NCI-H187 (cell line): ENCODE data around the gene CNTN4.
"Not testable (repeated sequence)": the region's sequence is repeated elsewhere in the genome, so short reads cannot be mapped to it uniquely, and the experiment has no call there.

ENCODE experiments used
- DNase-seq, 2 experiments: peaks; one replicate each; lab custom pipeline; 2025; lab: John Stamatoyannopoulos, UW

Gene CNTN4

GRCh38 chr3:2517500-2518172, 419.0 kb downstream of the CNTN4 start:
- no peak for DNase-seq

- DNase-seq = no peak
These were observed 424.7 kb downstream of the CNTN4 start for GRCh38 chr3:2523281-2523836.

GRCh38 chr3:2525968-2526367, 427.3 kb downstream of the CNTN4 start:
- no peak for DNase-seq

- no peak for DNase-seq
These were observed 428.3 kb downstream of the CNTN4 start for GRCh38 chr3:2526926-2527325.

GRCh38 chr3:2527328-2527727, 428.7 kb downstream of the CNTN4 start:
- not testable (repeated sequence) for DNase-seq

DNA sequence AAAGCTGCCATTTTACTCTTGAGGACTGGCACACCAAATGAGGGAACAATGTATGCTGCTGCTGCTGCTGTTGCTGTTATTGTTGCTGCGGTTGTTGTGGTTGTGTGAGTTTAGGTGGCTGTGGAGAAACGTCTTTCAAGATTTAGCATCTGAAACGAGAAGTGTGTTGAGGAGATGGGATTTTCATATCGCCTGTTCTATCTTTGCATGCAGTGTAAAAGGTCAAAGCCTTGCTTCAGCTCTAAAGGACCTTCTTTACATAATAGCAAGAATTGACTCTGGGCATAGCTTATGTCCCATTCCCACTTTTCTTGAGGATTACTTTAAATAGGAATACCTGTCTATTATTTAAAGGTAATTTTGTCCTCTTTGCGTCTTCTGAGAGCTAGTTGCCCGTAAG, 436.1 kb downstream of the CNTN4 start:
- not testable (repeated sequence) for DNase-seq

DNA sequence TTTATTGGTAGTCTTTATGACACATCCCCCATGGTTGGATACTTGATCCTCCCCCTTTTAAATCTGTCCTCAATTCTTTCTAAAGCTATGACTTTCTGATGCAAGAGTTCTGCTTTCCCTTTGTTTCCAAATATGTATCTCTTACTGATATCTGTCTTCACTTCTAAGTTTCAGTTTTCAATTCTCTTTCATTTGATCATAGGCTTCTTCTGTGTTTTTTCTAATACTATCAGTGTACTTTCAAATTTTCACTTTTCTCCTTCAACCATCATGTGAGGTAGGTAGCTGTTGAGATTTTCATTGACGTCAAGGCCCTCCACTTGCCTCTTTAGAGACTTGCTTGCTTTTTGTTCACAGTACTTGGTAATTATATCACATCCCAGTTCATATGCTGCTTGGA, 436.5 kb downstream of the CNTN4 start:
- no peak for DNase-seq

DNA sequence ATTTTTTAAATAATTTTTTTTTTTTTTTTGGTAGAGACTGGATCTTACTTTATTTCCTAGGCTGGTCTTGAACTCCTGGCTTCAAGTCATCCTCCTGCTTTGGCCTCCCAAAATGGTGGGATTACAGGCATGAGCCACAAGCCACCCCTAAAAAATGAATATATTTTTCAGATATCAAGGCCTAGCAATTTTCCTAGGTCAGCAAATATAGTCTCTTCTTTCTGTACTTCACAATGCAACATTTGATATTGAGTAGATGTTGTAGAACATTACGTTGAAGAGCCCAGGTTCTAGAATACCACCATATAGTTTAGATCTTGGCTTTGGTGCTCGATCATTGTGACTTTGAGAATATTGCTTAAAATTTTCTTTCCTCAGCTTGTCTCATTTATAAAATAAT, 437.9 kb downstream of the CNTN4 start:
- DNase-seq = no peak

DNA sequence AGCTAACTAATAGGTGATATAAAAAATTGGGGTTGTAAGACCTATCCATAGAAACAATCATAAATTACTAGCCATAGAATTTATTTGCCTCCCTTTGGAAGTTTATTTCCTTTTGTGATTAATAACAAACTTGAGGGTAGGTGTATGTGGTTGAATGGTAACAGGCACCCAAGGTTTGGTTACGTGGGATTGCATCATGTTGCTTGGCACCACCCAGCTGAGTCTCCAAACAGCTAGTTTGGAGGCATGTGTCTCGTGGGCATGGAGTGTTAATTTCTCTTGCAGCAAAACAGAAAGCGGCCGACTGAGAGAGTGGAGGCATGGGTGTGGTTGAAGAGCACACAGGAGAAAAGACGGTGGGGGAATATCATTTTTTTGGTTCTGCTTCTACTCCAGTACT, 441.4 kb downstream of the CNTN4 start:
- DNase-seq = no peak

DNA sequence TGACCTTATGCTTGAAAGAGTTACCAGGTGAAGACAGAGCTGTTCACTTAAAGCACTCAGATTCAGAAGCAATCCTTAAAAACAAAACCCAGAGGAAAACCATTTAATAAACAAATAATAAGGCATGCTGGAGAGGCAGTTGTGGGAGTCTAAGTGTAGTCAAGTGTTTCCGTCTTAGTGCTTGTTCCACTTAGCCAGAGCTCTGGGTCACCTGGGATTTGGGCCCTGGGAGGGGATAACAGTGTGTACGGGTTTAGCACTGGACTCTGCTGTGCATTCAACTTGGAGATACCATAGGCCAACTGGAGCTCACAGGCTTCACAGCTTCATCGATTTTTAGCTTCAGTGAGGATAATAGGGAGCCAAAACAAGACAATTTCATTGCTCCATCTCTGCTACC, 444.6 kb downstream of the CNTN4 start:
- DNase-seq = peak; percentile 41 to 53

DNA sequence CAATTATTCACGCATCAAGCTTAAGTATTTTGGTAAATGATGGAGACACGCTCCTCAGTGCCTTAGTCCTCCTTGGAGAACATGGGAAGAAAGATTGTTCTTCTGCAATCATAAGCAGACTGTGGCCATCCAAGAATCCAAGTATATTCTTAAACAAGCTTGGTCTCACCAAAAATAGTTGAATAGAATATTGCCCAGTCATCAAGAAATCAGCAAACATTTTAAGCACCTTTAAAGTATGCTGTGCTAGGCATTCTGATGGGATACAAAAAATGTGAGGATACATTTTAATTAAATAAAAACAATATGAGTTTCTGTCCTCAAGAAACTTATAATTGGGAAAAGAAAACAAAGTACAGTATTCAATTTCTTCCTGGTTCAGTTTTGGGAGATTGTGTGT, 445.5 kb downstream of the CNTN4 start:
- no peak for DNase-seq

GRCh38 chr3:2544718-2545117, 446.1 kb downstream of the CNTN4 start:
- no peak for DNase-seq

GRCh38 chr3:2547049-2547448, 448.4 kb downstream of the CNTN4 start:
- no peak for DNase-seq

GRCh38 chr3:2554656-2555055, 456.0 kb downstream of the CNTN4 start:
- DNase-seq = no peak

- no peak for DNase-seq
These were observed 460.1 kb downstream of the CNTN4 start for GRCh38 chr3:2558796-2559195.

GRCh38 chr3:2567451-2567850, 468.8 kb downstream of the CNTN4 start:
- DNase-seq = no peak

- no peak for DNase-seq
These were observed 469.5 kb downstream of the CNTN4 start for GRCh38 chr3:2568156-2568555.

GRCh38 chr3:2568929-2569328, 470.3 kb downstream of the CNTN4 start:
- DNase-seq = no peak

GRCh38 chr3:2577571-2577970, 478.9 kb downstream of the CNTN4 start:
- no peak for DNase-seq

DNA sequence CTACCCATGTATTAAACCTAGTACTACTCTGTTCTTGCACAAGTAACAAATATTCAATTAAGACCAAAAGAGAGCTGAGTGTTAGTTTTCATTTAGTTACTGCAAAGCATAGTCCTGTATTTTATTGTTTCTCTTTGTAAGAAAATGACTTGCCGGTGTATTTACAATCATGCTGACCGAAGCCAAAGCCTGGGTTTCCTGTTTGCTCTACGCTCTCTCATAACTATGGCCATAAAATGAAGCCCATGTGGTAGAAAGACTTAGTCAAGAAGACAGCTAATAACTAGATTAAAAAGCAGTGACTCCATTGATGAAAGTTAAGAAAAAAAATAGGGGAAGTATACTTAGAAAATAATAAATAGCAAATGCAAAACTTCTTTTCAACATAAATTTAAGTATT, 479.9 kb downstream of the CNTN4 start:
- no peak for DNase-seq

DNA sequence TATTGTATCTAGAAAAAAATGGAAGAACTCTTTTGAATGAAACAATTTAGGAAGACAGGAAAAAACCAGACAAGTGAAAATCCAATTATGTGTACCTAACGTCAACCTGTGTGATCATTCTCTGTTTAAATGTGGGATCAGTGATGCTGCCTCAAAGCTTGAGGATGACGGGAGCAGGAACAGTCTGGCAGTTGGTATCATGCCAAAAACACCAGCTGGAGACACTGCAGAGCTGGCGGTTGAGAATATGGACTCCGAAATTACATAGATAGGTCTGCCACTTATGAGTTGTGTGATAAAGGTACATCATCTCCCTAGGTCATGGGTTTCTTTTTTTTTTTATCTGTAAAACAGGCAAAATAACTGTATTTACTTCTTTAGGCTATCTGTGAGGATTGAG, 480.5 kb downstream of the CNTN4 start:
- DNase-seq = no peak

DNA sequence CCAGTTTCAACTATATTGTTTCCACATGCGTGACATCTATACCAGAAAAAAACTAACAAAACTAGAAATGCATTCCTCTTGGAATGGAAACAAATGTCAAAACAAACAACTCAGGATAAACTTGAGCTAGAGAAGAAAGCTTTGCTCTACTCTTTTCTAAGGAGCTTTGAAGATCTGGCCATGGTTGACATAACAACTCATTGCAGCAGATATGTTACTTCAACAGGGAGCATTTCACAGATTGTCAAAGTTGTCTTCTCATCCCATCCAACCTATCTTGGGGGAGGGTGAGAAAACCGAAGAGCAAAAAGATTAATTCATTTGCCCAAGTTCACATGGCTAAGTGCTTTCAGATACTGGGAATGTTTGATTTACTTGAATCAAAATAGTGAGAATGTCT, 484.4 kb downstream of the CNTN4 start:
- no peak for DNase-seq

- no peak for DNase-seq
These were observed 490.8 kb downstream of the CNTN4 start for GRCh38 chr3:2589336-2589969.

- no peak for DNase-seq
These were observed 496.8 kb downstream of the CNTN4 start for GRCh38 chr3:2595486-2595885.
